GM23338 (cell line): Measurements from ENCODE around the gene NTM. TPM values are rescaled to one million over a fixed set of nuclear protein-coding genes. Genes with fewer than 3 reads are reported as not detected.
A peak's percentile ranks its signal among the peaks of the same experiment; 100 is the strongest.

Experiments used
- ATAC-seq: fragments of 200-7000 bp; cut with Tn5 transposase; 3 replicates; pipeline ENCODE4 v1.9.1; 2020
- DNase-seq: peaks from one replicate; pipeline ENCODE4 v3.0.0-alpha.2; 2015; ENCODE audit warnings: low spot score
- H2AFZ ChIP-seq: fragments of 200-600 bp; sonication (generic); 2 replicates; pipeline ENCODE4 v1.8.0; 2016; ENCODE audit warnings: antibody characterized with exemption, mild to moderate bottlenecking, moderate library complexity
- H3F3A ChIP-seq: fragments of 200-600 bp; sonication (generic); replicated peaks from 2 replicates; pipeline ENCODE4 v1.8.0; 2017; ENCODE audit warnings: antibody characterized with exemption, mixed run types, low read depth
- H3K27ac ChIP-seq: fragments of 200-600 bp; sonication (generic); 2 replicates; pipeline ENCODE4 v1.6.1; 2016; ENCODE audit warnings: low read depth
- H3K27me3 ChIP-seq: fragments of 200-600 bp; sonication (generic); 2 replicates; pipeline ENCODE4 v1.8.0; 2016; ENCODE audit warnings: mild to moderate bottlenecking, mixed run types, moderate library complexity; ENCODE audit not compliant: insufficient read depth
- H3K36me3 ChIP-seq: fragments of 200-600 bp; sonication (generic); 2 replicates; pipeline ENCODE4 v1.8.0; 2016; ENCODE audit warnings: mild to moderate bottlenecking; ENCODE audit not compliant: insufficient read depth
- H3K4me1 ChIP-seq: fragments of 200-600 bp; sonication (generic); 2 replicates; pipeline ENCODE4 v1.8.0; 2016; ENCODE audit warnings: mild to moderate bottlenecking, moderate library complexity; ENCODE audit not compliant: insufficient read depth
- H3K4me2 ChIP-seq: fragments of 200-600 bp; sonication (generic); 2 replicates; pipeline ENCODE4 v1.7.1; 2017; ENCODE audit warnings: mixed run types
- H3K4me3 ChIP-seq: fragments of 200-600 bp; sonication (generic); 2 replicates; pipeline ENCODE4 v1.6.1; 2016; ENCODE audit warnings: mixed run types
- H3K79me2 ChIP-seq: fragments of 200-600 bp; sonication (generic); replicated peaks from 2 replicates; pipeline ENCODE4 v1.8.0; 2017; ENCODE audit warnings: mild to moderate bottlenecking; ENCODE audit not compliant: insufficient read depth
- H3K9me2 ChIP-seq: fragments of 200-600 bp; sonication (generic); 2 replicates; pipeline ENCODE4 v1.8.0; 2017; ENCODE audit not compliant: insufficient read depth
- H4K20me1 ChIP-seq: fragments of 200-600 bp; sonication (generic); replicated peaks from 2 replicates; pipeline ENCODE4 v1.8.0; 2017; ENCODE audit warnings: mild to moderate bottlenecking; ENCODE audit not compliant: insufficient read depth
- H3K27ac Mint-ChIP-seq: 2 replicates; pipeline ENCODE4 v1.8.0; 2020; ENCODE audit warnings: inconsistent platforms, mild to moderate bottlenecking, moderate library complexity, mixed read lengths
- H3K27me3 Mint-ChIP-seq: 3 replicates; pipeline ENCODE4 v1.8.0; 2022; ENCODE audit warnings: low read depth, mild to moderate bottlenecking, moderate library complexity, mixed read lengths, inconsistent platforms; ENCODE audit not compliant: insufficient read depth, poor library complexity
- H3K36me3 Mint-ChIP-seq: 3 replicates; pipeline ENCODE4 v1.8.0; 2021; ENCODE audit warnings: low read depth, mild to moderate bottlenecking, inconsistent platforms, moderate library complexity, mixed read lengths
- H3K4me1 Mint-ChIP-seq: 3 replicates; pipeline ENCODE4 v1.8.0; 2020; ENCODE audit warnings: mild to moderate bottlenecking, inconsistent platforms, mixed read lengths
- H3K4me3 Mint-ChIP-seq: 3 replicates; pipeline ENCODE4 v1.8.0; 2021; ENCODE audit warnings: moderate library complexity, mild to moderate bottlenecking, inconsistent platforms, mixed read lengths
- H3K9me3 Mint-ChIP-seq: 3 replicates; pipeline ENCODE4 v1.8.0; 2020; ENCODE audit warnings: moderate library complexity, mild to moderate bottlenecking, inconsistent platforms, mixed read lengths
- ETS1 ChIP-seq: IDR thresholded peaks from 2 replicates; pipeline ENCODE4 v1.6.1; 2016; ENCODE audit warnings: antibody characterized with exemption
- STAT1 ChIP-seq: IDR thresholded peaks from one replicate; pipeline ENCODE4 v1.6.1; 2016; ENCODE audit warnings: antibody characterized with exemption; ENCODE audit not compliant: unreplicated experiment
- polyA plus RNA-seq: library from polyadenylated mRNA; unstranded; fragments of >200 nt; fragmentation: Nextera tagmentation; extraction: Ambion mirVana; gene quantifications from 2 replicates; pipeline ENCODE4 v1.2.1, GENCODE V29; 2016
- total RNA-seq: library from RNA; depleted of rRNA; stranded (reverse); fragments of >200 nt; shearing (Covaris generic); gene quantifications from 2 replicates; pipeline ENCODE4 v1.2.3, GENCODE V29; 2014
- TF ChIP-seq, protein P1 (sequence below): fragments of 250-450 bp; sonication (Bioruptor Pico); IDR thresholded peaks from 2 replicates; pipeline ENCODE4 v1.5.0; 2020; ENCODE audit warnings: mild to moderate bottlenecking, moderate library complexity
- TF ChIP-seq, protein P2 (sequence below), 2 experiments: fragments of 200-600 bp in 1 of 2; sonication (generic) in 1 of 2; conservative IDR thresholded peaks; 2 replicates each; pipeline versions ENCODE4 v1.5.1 to v1.6.1; 2016 to 2017; ENCODE audit warnings: antibody characterized with exemption in 2 of 2, low read depth in 2 of 2, mild to moderate bottlenecking in 2 of 2, moderate library complexity in 1 of 2

Gene NTM
- total and polyA plus RNA-seq, 2 experiments from 2014 or later: 10.6 to 14.6 TPM

DNA sequence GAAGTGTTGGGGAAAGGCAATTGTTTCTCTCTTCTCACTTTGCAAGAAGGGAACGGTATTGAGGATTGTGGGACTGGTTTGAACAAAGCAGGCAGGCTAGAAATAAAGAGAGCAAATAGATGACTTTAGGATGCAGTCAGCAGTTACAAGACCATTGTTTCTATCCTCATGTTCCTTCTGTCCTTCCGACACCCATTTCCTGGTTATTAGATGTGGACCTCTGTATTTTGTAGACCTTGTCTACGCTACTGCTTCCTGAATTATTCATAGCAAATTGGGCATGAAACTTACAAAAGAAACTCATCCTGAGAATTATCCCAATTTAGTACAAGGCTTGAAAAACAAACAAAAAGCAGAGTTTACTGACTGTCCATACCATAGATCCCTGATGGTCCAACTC lies 656.3 kb downstream of the NTM start (continued):
- TF ChIP-seq, protein P1, sequence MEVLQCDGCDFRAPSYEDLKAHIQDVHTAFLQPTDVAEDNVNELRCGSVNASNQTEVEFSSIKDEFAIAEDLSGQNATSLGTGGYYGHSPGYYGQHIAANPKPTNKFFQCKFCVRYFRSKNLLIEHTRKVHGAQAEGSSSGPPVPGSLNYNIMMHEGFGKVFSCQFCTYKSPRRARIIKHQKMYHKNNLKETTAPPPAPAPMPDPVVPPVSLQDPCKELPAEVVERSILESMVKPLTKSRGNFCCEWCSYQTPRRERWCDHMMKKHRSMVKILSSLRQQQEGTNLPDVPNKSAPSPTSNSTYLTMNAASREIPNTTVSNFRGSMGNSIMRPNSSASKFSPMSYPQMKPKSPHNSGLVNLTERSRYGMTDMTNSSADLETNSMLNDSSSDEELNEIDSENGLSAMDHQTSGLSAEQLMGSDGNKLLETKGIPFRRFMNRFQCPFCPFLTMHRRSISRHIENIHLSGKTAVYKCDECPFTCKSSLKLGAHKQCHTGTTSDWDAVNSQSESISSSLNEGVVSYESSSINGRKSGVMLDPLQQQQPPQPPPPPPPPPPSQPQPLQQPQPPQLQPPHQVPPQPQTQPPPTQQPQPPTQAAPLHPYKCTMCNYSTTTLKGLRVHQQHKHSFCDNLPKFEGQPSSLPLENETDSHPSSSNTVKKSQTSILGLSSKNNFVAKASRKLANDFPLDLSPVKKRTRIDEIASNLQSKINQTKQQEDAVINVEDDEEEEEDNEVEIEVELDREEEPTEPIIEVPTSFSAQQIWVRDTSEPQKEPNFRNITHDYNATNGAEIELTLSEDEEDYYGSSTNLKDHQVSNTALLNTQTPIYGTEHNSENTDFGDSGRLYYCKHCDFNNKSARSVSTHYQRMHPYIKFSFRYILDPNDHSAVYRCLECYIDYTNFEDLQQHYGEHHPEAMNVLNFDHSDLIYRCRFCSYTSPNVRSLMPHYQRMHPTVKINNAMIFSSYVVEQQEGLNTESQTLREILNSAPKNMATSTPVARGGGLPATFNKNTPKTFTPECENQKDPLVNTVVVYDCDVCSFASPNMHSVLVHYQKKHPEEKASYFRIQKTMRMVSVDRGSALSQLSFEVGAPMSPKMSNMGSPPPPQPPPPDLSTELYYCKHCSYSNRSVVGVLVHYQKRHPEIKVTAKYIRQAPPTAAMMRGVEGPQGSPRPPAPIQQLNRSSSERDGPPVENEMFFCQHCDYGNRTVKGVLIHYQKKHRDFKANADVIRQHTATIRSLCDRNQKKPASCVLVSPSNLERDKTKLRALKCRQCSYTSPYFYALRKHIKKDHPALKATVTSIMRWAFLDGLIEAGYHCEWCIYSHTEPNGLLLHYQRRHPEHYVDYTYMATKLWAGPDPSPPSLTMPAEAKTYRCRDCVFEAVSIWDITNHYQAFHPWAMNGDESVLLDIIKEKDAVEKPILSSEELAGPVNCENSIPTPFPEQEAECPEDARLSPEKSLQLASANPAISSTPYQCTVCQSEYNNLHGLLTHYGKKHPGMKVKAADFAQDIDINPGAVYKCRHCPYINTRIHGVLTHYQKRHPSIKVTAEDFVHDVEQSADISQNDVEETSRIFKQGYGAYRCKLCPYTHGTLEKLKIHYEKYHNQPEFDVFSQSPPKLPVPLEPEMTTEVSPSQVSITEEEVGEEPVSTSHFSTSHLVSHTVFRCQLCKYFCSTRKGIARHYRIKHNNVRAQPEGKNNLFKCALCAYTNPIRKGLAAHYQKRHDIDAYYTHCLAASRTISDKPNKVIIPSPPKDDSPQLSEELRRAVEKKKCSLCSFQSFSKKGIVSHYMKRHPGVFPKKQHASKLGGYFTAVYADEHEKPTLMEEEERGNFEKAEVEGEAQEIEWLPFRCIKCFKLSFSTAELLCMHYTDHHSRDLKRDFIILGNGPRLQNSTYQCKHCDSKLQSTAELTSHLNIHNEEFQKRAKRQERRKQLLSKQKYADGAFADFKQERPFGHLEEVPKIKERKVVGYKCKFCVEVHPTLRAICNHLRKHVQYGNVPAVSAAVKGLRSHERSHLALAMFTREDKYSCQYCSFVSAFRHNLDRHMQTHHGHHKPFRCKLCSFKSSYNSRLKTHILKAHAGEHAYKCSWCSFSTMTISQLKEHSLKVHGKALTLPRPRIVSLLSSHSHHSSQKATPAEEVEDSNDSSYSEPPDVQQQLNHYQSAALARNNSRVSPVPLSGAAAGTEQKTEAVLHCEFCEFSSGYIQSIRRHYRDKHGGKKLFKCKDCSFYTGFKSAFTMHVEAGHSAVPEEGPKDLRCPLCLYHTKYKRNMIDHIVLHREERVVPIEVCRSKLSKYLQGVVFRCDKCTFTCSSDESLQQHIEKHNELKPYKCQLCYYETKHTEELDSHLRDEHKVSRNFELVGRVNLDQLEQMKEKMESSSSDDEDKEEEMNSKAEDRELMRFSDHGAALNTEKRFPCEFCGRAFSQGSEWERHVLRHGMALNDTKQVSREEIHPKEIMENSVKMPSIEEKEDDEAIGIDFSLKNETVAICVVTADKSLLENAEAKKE (CRISPR knock-in tag): no peak

DNA sequence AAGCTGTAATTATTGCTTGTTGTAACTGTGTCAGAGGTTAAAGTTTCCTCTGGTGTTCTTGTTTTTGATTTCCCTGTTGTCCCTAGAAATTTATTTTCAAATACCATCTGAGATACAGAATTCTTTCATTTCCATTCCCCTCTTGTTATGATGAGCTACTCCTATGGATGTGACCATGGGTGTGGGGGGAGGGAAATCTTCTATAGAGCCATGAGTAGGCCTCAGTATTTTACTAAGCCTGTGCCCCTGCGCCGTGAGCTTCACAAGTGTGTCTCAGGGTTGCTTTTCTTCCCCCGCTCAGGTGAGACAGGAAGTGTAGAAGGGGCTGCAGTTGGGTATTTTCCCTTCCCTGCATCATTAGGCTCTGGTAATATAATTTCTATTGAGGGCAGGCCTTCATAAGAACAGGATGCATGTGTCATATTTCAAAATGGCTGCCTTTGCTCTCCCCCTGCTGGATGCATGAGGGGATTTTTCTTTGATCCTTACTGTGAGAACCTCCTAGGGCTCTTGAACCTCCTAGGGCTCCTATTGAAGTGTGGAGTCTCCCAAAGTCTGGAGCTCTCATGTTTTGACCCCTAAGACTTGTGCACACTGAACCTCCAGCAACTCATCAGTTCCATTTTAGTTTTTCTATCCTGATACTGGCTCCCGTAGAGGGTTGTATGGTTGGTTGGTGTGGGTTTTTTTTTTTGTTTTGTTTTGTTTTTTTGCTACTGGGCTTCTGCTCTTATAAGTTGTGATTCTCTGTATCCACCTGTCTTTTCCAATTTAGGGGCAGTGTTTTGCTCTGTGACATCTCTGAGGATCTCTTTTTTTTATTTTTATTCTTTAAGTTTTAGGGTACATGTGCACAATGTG lies 658.2 kb downstream of the NTM start:
- peaks cover 43% of the 10 kb centered on the region for H3K4me1 Mint-ChIP-seq
- H3K4me3 Mint-ChIP-seq: no peak overlapping the region
- no peaks in the 10 kb centered on the region for H3K36me3 Mint-ChIP-seq
- DNase-seq (peak; percentile 72), ATAC-seq (peak; percentile 83)
- H3K27ac ChIP-seq: no peak overlapping the region
- H3K27me3 ChIP-seq: no peaks in the 10 kb centered on the region
- H3K27me3 Mint-ChIP-seq: no peaks in the 10 kb centered on the region
- H3F3A ChIP-seq: no peaks in the 10 kb centered on the region
- H3K27ac Mint-ChIP-seq: no peak overlapping the region
- no peak overlapping the region for H3K4me2 ChIP-seq
- H3K9me3 Mint-ChIP-seq: no peaks in the 10 kb centered on the region
- no peaks in the 10 kb centered on the region for H3K36me3 ChIP-seq
- no peak overlapping the region for H3K4me3 ChIP-seq
- H3K9me2 ChIP-seq: peaks cover 12% of the 10 kb centered on the region; the same call in 1 of the 2 replicates
- no peaks in the 10 kb centered on the region; the same call in 1 of the 2 replicates for H3K4me1 ChIP-seq
- TF ChIP-seq STAT1 (no peak), ETS1 (no peak)
- TF ChIP-seq, protein P2, sequence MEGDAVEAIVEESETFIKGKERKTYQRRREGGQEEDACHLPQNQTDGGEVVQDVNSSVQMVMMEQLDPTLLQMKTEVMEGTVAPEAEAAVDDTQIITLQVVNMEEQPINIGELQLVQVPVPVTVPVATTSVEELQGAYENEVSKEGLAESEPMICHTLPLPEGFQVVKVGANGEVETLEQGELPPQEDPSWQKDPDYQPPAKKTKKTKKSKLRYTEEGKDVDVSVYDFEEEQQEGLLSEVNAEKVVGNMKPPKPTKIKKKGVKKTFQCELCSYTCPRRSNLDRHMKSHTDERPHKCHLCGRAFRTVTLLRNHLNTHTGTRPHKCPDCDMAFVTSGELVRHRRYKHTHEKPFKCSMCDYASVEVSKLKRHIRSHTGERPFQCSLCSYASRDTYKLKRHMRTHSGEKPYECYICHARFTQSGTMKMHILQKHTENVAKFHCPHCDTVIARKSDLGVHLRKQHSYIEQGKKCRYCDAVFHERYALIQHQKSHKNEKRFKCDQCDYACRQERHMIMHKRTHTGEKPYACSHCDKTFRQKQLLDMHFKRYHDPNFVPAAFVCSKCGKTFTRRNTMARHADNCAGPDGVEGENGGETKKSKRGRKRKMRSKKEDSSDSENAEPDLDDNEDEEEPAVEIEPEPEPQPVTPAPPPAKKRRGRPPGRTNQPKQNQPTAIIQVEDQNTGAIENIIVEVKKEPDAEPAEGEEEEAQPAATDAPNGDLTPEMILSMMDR (conservative IDR thresholded peaks at IDR 0.05; ENCODE audit: low read depth in 2 of 2): peak; percentile 65 to 70
- H3K79me2 ChIP-seq: no peaks in the 10 kb centered on the region
- H2AFZ ChIP-seq: peak overlapping the region; percentile 53; the same call in 1 of the 2 replicates
- H4K20me1 ChIP-seq: no peaks in the 10 kb centered on the region
